Osteocyte (in vitro differentiated cells): Measurements from ENCODE around the gene EXD2. TPM values are rescaled to one million over a fixed set of nuclear protein-coding genes. Genes with fewer than 3 reads are reported as not detected.
"Not testable (repeated sequence)": the region's sequence is repeated elsewhere in the genome, so short reads cannot be mapped to it uniquely, and the experiment has no call there.

Source experiments
- DNase-seq: peaks from one replicate; pipeline ENCODE4 v3.0.0; 2021; ENCODE audit warnings: mixed read lengths; ENCODE audit not compliant: unreplicated experiment; ENCODE audit errors: extremely low spot score
- H3K27ac Mint-ChIP-seq: one replicate; pipeline ENCODE4 v1.8.0; 2021; ENCODE audit warnings: mild to moderate bottlenecking, mixed read lengths; ENCODE audit not compliant: unreplicated experiment
- H3K27me3 Mint-ChIP-seq: one replicate; pipeline ENCODE4 v1.8.0; 2021; ENCODE audit warnings: mixed read lengths; ENCODE audit not compliant: unreplicated experiment
- H3K36me3 Mint-ChIP-seq: one replicate; pipeline ENCODE4 v1.8.0; 2021; ENCODE audit warnings: mixed read lengths; ENCODE audit not compliant: unreplicated experiment
- H3K4me1 Mint-ChIP-seq: one replicate; pipeline ENCODE4 v1.8.0; 2021; ENCODE audit warnings: mixed read lengths; ENCODE audit not compliant: unreplicated experiment
- H3K4me3 Mint-ChIP-seq: one replicate; pipeline ENCODE4 v1.8.0; 2021; ENCODE audit warnings: mild to moderate bottlenecking, moderate library complexity, mixed read lengths; ENCODE audit not compliant: unreplicated experiment
- H3K9me3 Mint-ChIP-seq: one replicate; pipeline ENCODE4 v1.8.0; 2021; ENCODE audit warnings: mixed read lengths; ENCODE audit not compliant: unreplicated experiment
- total RNA-seq: library from RNA; stranded (reverse); gene quantifications from 2 replicates; pipeline ENCODE4 v1.2.1, GENCODE V29; 2021
- TF ChIP-seq, protein P1 (sequence below): fragments of 200-600 bp; sonication (generic); IDR thresholded peaks from 2 replicates; pipeline ENCODE4 v1.5.0; 2021; ENCODE audit warnings: antibody characterized with exemption, mild to moderate bottlenecking, moderate library complexity

The EXD2 gene
- total RNA-seq, 1 donor from 2014 or later: 32.9 TPM

DNA sequence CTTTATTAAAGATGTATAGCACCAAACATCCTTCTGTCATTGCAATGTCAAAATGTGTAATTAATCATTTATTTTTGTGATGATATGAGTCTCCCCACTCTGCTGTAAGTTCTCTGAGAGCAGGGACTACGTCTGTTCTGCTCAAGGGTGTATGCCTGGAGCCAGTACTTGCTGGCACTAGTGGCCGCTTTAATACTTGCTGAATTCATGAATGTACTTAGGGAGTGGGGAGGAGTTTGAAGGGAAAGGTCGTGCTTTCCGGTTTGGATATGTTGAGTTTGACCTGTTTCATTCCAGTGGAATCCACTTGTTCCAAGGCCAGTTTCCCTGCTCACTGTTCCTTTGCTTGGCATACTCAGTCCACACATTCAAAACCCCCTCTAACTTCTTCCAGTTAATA lies 36.5 kb upstream of the EXD2 start:
- H3K27ac Mint-ChIP-seq: no peak overlapping the region

DNA sequence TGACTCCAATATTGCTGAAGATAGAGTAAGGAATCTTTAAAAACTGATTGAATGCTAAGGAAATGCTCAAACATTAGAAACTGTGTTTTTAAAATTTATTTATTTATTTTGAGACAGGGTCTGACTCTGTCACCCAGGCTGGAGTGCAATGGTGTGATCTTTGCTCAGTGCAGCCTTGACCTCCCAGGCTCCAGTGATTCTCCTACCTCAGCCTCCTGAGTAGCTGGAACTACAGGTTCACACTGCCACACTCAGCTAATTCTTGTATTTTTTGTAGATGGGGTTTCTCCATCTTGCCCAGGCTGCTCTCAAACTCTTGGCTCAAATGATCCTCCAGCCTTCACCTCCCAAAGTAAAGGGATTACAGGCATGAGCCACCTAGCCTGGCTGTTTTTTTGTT lies 35.1 kb upstream of the EXD2 start:
- H3K36me3 Mint-ChIP-seq: no peaks in the 10 kb centered on the region
- peaks cover 31% of the 10 kb centered on the region for H3K27me3 Mint-ChIP-seq
- peaks cover 11% of the 10 kb centered on the region for H3K4me1 Mint-ChIP-seq
- DNase-seq: no peak
- no peak overlapping the region for H3K27ac Mint-ChIP-seq
- H3K4me3 Mint-ChIP-seq: no peak overlapping the region
- TF ChIP-seq, protein P1, sequence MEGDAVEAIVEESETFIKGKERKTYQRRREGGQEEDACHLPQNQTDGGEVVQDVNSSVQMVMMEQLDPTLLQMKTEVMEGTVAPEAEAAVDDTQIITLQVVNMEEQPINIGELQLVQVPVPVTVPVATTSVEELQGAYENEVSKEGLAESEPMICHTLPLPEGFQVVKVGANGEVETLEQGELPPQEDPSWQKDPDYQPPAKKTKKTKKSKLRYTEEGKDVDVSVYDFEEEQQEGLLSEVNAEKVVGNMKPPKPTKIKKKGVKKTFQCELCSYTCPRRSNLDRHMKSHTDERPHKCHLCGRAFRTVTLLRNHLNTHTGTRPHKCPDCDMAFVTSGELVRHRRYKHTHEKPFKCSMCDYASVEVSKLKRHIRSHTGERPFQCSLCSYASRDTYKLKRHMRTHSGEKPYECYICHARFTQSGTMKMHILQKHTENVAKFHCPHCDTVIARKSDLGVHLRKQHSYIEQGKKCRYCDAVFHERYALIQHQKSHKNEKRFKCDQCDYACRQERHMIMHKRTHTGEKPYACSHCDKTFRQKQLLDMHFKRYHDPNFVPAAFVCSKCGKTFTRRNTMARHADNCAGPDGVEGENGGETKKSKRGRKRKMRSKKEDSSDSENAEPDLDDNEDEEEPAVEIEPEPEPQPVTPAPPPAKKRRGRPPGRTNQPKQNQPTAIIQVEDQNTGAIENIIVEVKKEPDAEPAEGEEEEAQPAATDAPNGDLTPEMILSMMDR: no peak
- H3K9me3 Mint-ChIP-seq: no peaks in the 10 kb centered on the region

More for the DNA sequence above, 36.5 kb upstream of the EXD2 start:
- peaks cover 18% of the 10 kb centered on the region for H3K27me3 Mint-ChIP-seq
- no peaks in the 10 kb centered on the region for H3K9me3 Mint-ChIP-seq
- DNase-seq: no peak
- no peaks in the 10 kb centered on the region for H3K36me3 Mint-ChIP-seq
- no peak overlapping the region for H3K4me3 Mint-ChIP-seq
- TF ChIP-seq, protein P1: no peak
- peaks cover 26% of the 10 kb centered on the region for H3K4me1 Mint-ChIP-seq

DNA sequence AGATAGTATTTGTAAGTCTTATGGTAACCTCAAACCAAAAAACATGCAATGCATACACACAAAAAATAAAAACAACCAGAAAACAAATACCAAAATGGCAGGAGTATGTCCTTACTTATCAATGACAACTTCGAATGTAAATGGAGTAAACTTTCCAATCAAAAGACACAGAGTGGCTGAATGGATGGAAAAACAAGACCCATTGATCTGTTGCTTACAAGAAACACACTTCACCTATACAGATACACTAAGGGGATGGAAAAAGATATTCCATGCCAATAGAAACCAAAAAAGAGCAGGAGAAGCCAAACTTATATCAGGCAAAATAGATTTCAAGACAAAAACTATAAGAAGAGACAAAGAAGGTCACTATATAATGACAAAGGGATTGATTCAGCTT lies 29.7 kb upstream of the EXD2 start:
- Mint-ChIP-seq H3K4me1 (no peaks in the 10 kb centered on the region), H3K27ac (no peak overlapping the region), H3K27me3 (peaks cover 68% of the 10 kb centered on the region), H3K4me3 (no peak overlapping the region), H3K36me3 (peaks cover 5% of the 10 kb centered on the region), H3K9me3 (peaks cover 25% of the 10 kb centered on the region)
- no peak for DNase-seq
- TF ChIP-seq, protein P1: no peak

DNA sequence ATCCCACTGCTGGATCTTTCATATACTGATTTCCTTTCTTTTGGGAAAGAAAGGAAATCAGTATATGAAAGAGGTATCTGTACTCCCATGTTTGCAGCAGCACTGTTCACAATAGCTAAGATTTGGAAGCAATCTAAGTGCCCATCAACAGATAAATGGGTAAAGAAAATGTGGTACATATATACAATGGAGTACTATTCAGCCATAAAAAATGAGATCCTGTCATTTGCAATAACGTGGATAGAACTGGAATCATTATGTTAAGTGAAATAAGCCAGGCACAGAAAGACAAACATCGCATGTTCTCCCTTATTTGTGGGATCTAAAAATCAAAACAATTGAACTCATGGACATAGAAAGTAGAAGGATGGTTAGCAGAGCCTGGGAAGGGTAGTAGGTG lies 25.5 kb upstream of the EXD2 start:
- H3K4me3 Mint-ChIP-seq, H3K4me1 Mint-ChIP-seq, H3K27ac Mint-ChIP-seq, H3K36me3 Mint-ChIP-seq, DNase-seq: not testable (repeated sequence)
- Mint-ChIP-seq H3K27me3 (peaks cover 41% of the 10 kb centered on the region), H3K9me3 (peaks cover 25% of the 10 kb centered on the region)

DNA sequence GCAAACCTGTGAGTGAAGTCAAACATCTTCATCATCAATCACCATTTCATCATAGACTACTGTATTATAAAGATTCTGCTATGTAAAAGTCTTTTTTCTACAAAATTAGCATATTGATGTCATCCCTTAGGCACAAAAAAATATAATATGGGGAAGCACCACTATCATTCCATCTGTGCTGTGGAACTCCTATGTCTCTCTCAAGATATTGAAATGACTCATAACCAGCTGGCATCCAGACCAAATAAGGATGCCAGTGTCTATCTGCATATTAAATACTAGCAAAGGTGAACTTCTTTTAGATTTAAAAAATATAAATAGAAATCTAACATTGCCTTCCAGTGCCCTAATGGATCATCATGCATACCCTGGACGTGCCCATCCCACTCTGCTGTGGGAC lies 20.5 kb upstream of the EXD2 start:
- Mint-ChIP-seq H3K27me3 (peaks cover 30% of the 10 kb centered on the region), H3K4me3 (no peak overlapping the region), H3K36me3 (no peaks in the 10 kb centered on the region), H3K27ac (no peak overlapping the region), H3K4me1 (no peaks in the 10 kb centered on the region), H3K9me3 (no peaks in the 10 kb centered on the region)
- TF ChIP-seq, protein P1: no peak
- DNase-seq: no peak

DNA sequence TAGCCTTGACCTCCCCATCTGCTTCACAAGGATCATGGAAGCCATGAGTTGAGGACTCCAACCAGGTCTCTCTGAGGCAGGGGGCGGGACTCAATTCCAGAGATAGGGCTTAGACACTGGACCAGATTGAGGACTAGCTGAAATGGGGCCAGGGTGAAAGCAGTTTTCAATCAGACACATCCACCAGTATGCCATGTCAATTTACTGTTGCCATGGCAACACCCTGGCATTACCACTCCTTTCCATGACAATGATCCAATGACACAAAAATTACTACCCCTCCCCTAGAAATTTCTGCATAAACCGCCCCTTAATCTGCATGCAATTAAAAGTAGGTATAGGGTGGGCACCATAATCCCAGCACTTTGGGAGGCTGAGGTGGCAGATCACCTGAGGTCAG lies 19.7 kb upstream of the EXD2 start:
- Mint-ChIP-seq H3K27me3 (peaks cover 35% of the 10 kb centered on the region), H3K4me1 (no peaks in the 10 kb centered on the region), H3K36me3 (no peaks in the 10 kb centered on the region), H3K9me3 (no peaks in the 10 kb centered on the region), H3K27ac (no peak overlapping the region), H3K4me3 (no peak overlapping the region)
- no peak for DNase-seq
- TF ChIP-seq, protein P1: no peak
